HepG2 (cell line): Measurements from ENCODE around the gene GUK1. TPM values are rescaled to one million over a fixed set of nuclear protein-coding genes. Genes with fewer than 3 reads are reported as not detected.

Experiments
- ATAC-seq: fragments of 200-7000 bp; cut with Tn5 transposase; 3 replicates; pipeline ENCODE4 v1.9.1; 2020; ENCODE audit warnings: mild to moderate bottlenecking, moderate library complexity
- BruUV-seq: library from RNA; stranded (reverse); fragments of 400-500 nt; replicated peaks from 2 replicates; lab custom pipeline; 2021; lab: Mats Ljungman, UMichigan
- CTCF ChIA-PET: fragments of 300-600 bp; formaldehyde crosslinking; extraction: SDS; loops from one replicate; lab custom pipeline; 2021; ENCODE audit warnings: low total read pairs, inconsistent platforms, low intra/inter-chr PET ratio; lab: Yijun Ruan, JAX
- POLR2A ChIA-PET: fragments of 350-600 bp; sonication (Branson Sonifier 250); formaldehyde crosslinking; loops from one replicate; lab custom pipeline; 2020; ENCODE audit warnings: antibody characterized with exemption, inconsistent platforms; lab: Yijun Ruan, JAX
- DNase-seq: peaks from one replicate; pipeline ENCODE4 v3.0.0-alpha.2; 2015; ENCODE audit warnings: low spot score
- FAIRE-seq: peaks from 3 replicates; lab custom pipeline; 2011; peaks lifted over from hg19 to GRCh38; lab: Jason Lieb, UNC
- H2AFZ ChIP-seq: one replicate; pipeline ENCODE4 v1.6.1; 2011; ENCODE audit warnings: low read length, inconsistent platforms
- H3K27ac ChIP-seq: fragments of 300-600 bp; 3 replicates; pipeline ENCODE4 v1.8.0; 2011; ENCODE audit warnings: mixed run types, mild to moderate bottlenecking, mixed read lengths, low read length, inconsistent platforms; ENCODE audit not compliant: insufficient read depth; ENCODE audit errors: extremely low read length
- H3K27me3 ChIP-seq, 2 experiments: fragments of 200-600 bp in 1 of 2; 2 replicates in 1 of 2; 3 replicates in 1 of 2; pipeline versions ENCODE4 v1.6.0 to v1.8.0; 2011; ENCODE audit warnings: low read length in 2 of 2, mild to moderate bottlenecking in 2 of 2, moderate library complexity in 2 of 2, inconsistent platforms in 1 of 2; ENCODE audit not compliant: insufficient read depth in 2 of 2, control insufficient read depth in 1 of 2
- H3K36me3 ChIP-seq, 2 experiments: fragments of 200-600 bp in 1 of 2; replicated peaks in 1 of 2; 2 replicates in 1 of 2; 3 replicates in 1 of 2; pipeline versions ENCODE4 v1.5.1 to v1.8.0; 2011; ENCODE audit warnings: low read length in 2 of 2, inconsistent platforms in 1 of 2; ENCODE audit not compliant: insufficient read depth in 2 of 2, control insufficient read depth in 1 of 2
- H3K4me1 ChIP-seq: 2 replicates; pipeline ENCODE4 v1.5.1; 2012; ENCODE audit warnings: low read length, inconsistent platforms; ENCODE audit not compliant: insufficient read depth
- H3K4me2 ChIP-seq: 2 replicates; pipeline ENCODE4 v1.6.0; 2011; ENCODE audit warnings: low read depth, low read length, inconsistent platforms
- H3K4me3 ChIP-seq, 3 experiments: fragments of 200-600 bp in 1 of 3; sonication (generic), shearing (Covaris generic) in 1 of 3; replicated peaks in 1 of 3; 2 replicates each; pipeline ENCODE4 v1.5.1; 2011 to 2016; ENCODE audit warnings: low read length in 3 of 3, inconsistent platforms in 2 of 3, low read depth in 2 of 3, mild to moderate bottlenecking in 2 of 3, control low read depth in 1 of 3, mixed read lengths in 1 of 3; ENCODE audit not compliant: insufficient read depth in 1 of 3
- H3K79me2 ChIP-seq: one replicate; pipeline ENCODE4 v1.6.1; 2011; ENCODE audit warnings: low read length, inconsistent platforms; ENCODE audit not compliant: insufficient read depth
- H3K9ac ChIP-seq: 2 replicates; pipeline ENCODE4 v1.6.0; 2011; ENCODE audit warnings: mild to moderate bottlenecking, low read depth, low read length, inconsistent platforms; ENCODE audit not compliant: insufficient read depth
- H3K9me3 ChIP-seq: 2 replicates; pipeline ENCODE4 v1.5.1; 2012; ENCODE audit warnings: mild to moderate bottlenecking, low read length
- H4K20me1 ChIP-seq: 2 replicates; pipeline ENCODE4 v1.6.0; 2011; ENCODE audit warnings: inconsistent platforms, mild to moderate bottlenecking, low read length, moderate library complexity; ENCODE audit not compliant: insufficient read depth
- HNF1A ChIP-seq, 2 experiments: sonication (generic) in 1 of 2; formaldehyde crosslinking in 1 of 2; IDR thresholded peaks; 2 replicates each; pipeline versions ENCODE4 v1.4.0 to v1.6.1; 2016 to 2020; ENCODE audit warnings: borderline replicate concordance in 1 of 2, low read depth in 1 of 2, mild to moderate bottlenecking in 1 of 2, missing genetic modification reagents in 1 of 2
- MEF2D ChIP-seq: sonication (generic); formaldehyde crosslinking; IDR thresholded peaks from 2 replicates; pipeline ENCODE4 v1.5.1; 2020; ENCODE audit warnings: mild to moderate bottlenecking, missing genetic modification reagents
- ZBTB4 ChIP-seq: sonication (generic); formaldehyde crosslinking; IDR thresholded peaks from 2 replicates; pipeline ENCODE4 v1.4.0; 2020; ENCODE audit warnings: missing genetic modification reagents, mild to moderate bottlenecking, borderline replicate concordance
- ZNF460 ChIP-seq: sonication (generic); formaldehyde crosslinking; IDR thresholded peaks from 2 replicates; pipeline ENCODE4 v1.5.1; 2020; ENCODE audit warnings: missing genetic modification reagents, mild to moderate bottlenecking, borderline replicate concordance
- WGBS: methylation state at CpG from one replicate; pipeline ENCODE4 v1.1.6; 2017; ENCODE audit warnings: low lambda C conversion rate; 5-methylcytosine and 5-hydroxymethylcytosine counted together
- in situ Hi-C: cut with HindIII; loops from 2 replicates; pipeline ENCODE4 v1.10.0; 2017; ENCODE audit warnings: low pct_unique_long_range_greater_than_20kb; ENCODE audit not compliant: extremely low pct_ligation_motif_present
- intact Hi-C: fragments of 100-400 bp; cut with micrococcal nuclease; formaldehyde crosslinking; loops from one replicate; pipeline ENCODE4 v1.10.0; 2022; ENCODE audit not compliant: unreplicated experiment
- polyA plus RNA-seq, 8 experiments: library from polyadenylated mRNA; depleted of rRNA in 3 of 8; stranded (reverse) in 7 of 8; unstranded in 1 of 8; fragments of >200 nt; fragmentation: Illumina TruSeq in 4 of 8; extraction: Trizol in 4 of 8; gene quantifications; 2 replicates each; pipeline versions ENCODE4 v1.2.1 to v1.2.3, GENCODE V29; 2011 to 2016; ENCODE audit warnings: low read depth in 4 of 8, missing spikeins in 1 of 8, mixed read lengths in 1 of 8; ENCODE audit not compliant: insufficient read depth in 1 of 8
- total RNA-seq, 5 experiments: library from RNA; depleted of rRNA; stranded (reverse); fragments of >200 nt; fragmentation: Illumina TruSeq; extraction: Trizol; gene quantifications; 2 replicates each; pipeline ENCODE4 v1.2.3, GENCODE V29; 2016; ENCODE audit warnings: low read depth in 1 of 5
- TF ChIP-seq, protein P1 (sequence below): IDR thresholded peaks from 2 replicates; pipeline ENCODE4 v1.6.1; 2012; ENCODE audit warnings: low read length, improper control_type of control experiment

The GUK1 gene
- total and polyA plus RNA-seq, 2 of the 13 experiments (the other 11 are each of a cell fraction or from before 2014, with no cell fraction given), result 116 to 154 TPM

- Histone ChIP-seq H3K36me3 (0 out of 5 replicates have a peak, but pooled peaks cover 0 to 2% of the 10 kb centered on the region in 2 experiments), H3K4me3 (no peak overlapping the region), H3K27ac (no peak overlapping the region), H3K27me3 (no peaks in the 10 kb centered on the region; a peak in 1 of 5 replicates), H3K4me2 (no peak overlapping the region), H3K4me1 (peaks cover 45% of the 10 kb centered on the region), H3K9ac (no peak overlapping the region), H3K79me2 (peaks cover 18% of the 10 kb centered on the region), H4K20me1 (no peaks in the 10 kb centered on the region), H3K9me3 (peaks cover 5% of the 10 kb centered on the region; the same call in 1 of the 2 replicates), H2AFZ (no peak overlapping the region)
- WGBS, result 94% methylated on average over 7 of the region's 7 CpGs
- ATAC-seq, result no peak
- BruUV-seq, result no TSS peak
- CTCF ChIA-PET, result no interaction called here
- TF ChIP-seq HNF1A (IDR thresholded peaks at IDR 0.05; ENCODE audit: low read depth) (no peak), HNF1A (CRISPR knock-in tag; IDR thresholded peaks at IDR 0.05; ENCODE audit: borderline replicate concordance) (no peak), MEF2D (CRISPR knock-in tag) (no peak), ZNF460 (CRISPR knock-in tag) (no peak), ZBTB4 (CRISPR knock-in tag) (no peak)
- TF ChIP-seq, protein P1, sequence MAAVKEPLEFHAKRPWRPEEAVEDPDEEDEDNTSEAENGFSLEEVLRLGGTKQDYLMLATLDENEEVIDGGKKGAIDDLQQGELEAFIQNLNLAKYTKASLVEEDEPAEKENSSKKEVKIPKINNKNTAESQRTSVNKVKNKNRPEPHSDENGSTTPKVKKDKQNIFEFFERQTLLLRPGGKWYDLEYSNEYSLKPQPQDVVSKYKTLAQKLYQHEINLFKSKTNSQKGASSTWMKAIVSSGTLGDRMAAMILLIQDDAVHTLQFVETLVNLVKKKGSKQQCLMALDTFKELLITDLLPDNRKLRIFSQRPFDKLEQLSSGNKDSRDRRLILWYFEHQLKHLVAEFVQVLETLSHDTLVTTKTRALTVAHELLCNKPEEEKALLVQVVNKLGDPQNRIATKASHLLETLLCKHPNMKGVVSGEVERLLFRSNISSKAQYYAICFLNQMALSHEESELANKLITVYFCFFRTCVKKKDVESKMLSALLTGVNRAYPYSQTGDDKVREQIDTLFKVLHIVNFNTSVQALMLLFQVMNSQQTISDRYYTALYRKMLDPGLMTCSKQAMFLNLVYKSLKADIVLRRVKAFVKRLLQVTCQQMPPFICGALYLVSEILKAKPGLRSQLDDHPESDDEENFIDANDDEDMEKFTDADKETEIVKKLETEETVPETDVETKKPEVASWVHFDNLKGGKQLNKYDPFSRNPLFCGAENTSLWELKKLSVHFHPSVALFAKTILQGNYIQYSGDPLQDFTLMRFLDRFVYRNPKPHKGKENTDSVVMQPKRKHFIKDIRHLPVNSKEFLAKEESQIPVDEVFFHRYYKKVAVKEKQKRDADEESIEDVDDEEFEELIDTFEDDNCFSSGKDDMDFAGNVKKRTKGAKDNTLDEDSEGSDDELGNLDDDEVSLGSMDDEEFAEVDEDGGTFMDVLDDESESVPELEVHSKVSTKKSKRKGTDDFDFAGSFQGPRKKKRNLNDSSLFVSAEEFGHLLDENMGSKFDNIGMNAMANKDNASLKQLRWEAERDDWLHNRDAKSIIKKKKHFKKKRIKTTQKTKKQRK, result no peak
- POLR2A ChIA-PET, result interaction anchor here (0.8 kb wide), 1 partner anchor 53 kb away, joined by 3 read pairs; the partner anchor contains the start of gene IBA57
- no peak for FAIRE-seq
- intact Hi-C loops (no loop called here), in situ Hi-C loops (no loop called here)
- DNase-seq, result no peak
These were observed 27.9 kb upstream of the GUK1 start for GRCh38 chr1:228112167-228112566.
